Measurements from ENCODE around the gene KMO.

- TF ChIP-seq CTCF (conservative IDR thresholded peaks at IDR 0.05; ENCODE audit: low read depth, low read length) (no peak), EZH2 (IDR thresholded peaks at IDR 0.05; ENCODE audit: low read length, unreplicated experiment) (no peak), EZH2phosphoT487 (IDR thresholded peaks at IDR 0.05; ENCODE audit: borderline replicate concordance, low read length) (no peak)
These were observed 85.2 kb downstream of the KMO start for GRCh38 chr1:241617426-241617825.
